SK-N-SH (cell line): ENCODE measurements around the gene KCNH8. TPM values are rescaled to one million over a fixed set of nuclear protein-coding genes. Genes with fewer than 3 reads are reported as not detected.
A peak's percentile ranks its signal among the peaks of the same experiment; 100 is the strongest.

Experiments
- CTCF ChIA-PET: fragments of 300-600, 350-600 bp; formaldehyde crosslinking; extraction: SDS; loops from one replicate; lab custom pipeline; 2021; lab: Yijun Ruan, JAX
- POLR2A ChIA-PET: fragments of 350-600 bp; sonication (Branson Sonifier 250); formaldehyde crosslinking; extraction: SDS; loops from one replicate; lab custom pipeline; 2020; ENCODE audit warnings: antibody characterized with exemption, inconsistent platforms; lab: Yijun Ruan, JAX
- DNase-seq: peaks from one replicate; pipeline ENCODE4 v3.0.0; 2012
- H2AFZ ChIP-seq: fragments of 200-600 bp; sonication (generic); 2 replicates; pipeline ENCODE4 v1.8.1; 2016; ENCODE audit warnings: antibody characterized with exemption, mild to moderate bottlenecking, low read depth
- H3F3A ChIP-seq: fragments of 200-600 bp; sonication (generic); replicated peaks from 2 replicates; pipeline ENCODE3; 2016; ENCODE audit warnings: antibody characterized with exemption, mild to moderate bottlenecking; ENCODE audit not compliant: insufficient read depth
- H3K27ac ChIP-seq, 2 experiments: fragments of 200-500 bp in 1 of 2; fragments of 200-600 bp in 1 of 2; sonication (Bioruptor generic) in 1 of 2; sonication (generic), shearing (Covaris generic) in 1 of 2; 2 replicates each; pipeline versions ENCODE4 v1.5.1 to v1.6.1; 2014 to 2016; ENCODE audit warnings: low read depth in 2 of 2, inconsistent platforms in 1 of 2, low read length in 1 of 2, mild to moderate bottlenecking in 1 of 2, mixed read lengths in 1 of 2
- H3K27me3 ChIP-seq: fragments of 200-600 bp; sonication (generic), shearing (Covaris generic); 2 replicates; pipeline ENCODE4 v1.6.1; 2016; ENCODE audit warnings: mixed run types; ENCODE audit not compliant: insufficient read depth
- H3K36me3 ChIP-seq, 2 experiments: fragments of 200-500 bp in 1 of 2; fragments of 200-600 bp in 1 of 2; sonication (Bioruptor generic) in 1 of 2; sonication (generic) in 1 of 2; replicated peaks in 1 of 2; 2 replicates each; pipeline versions ENCODE3 to v1.5.1; 2014 to 2016; ENCODE audit warnings: low read length in 1 of 2, mild to moderate bottlenecking in 1 of 2; ENCODE audit not compliant: insufficient read depth in 2 of 2, control insufficient read depth in 1 of 2
- H3K4me1 ChIP-seq, 2 experiments: fragments of 200-500 bp in 1 of 2; fragments of 200-600 bp in 1 of 2; sonication (Bioruptor generic) in 1 of 2; sonication (generic), shearing (Covaris generic) in 1 of 2; 2 replicates each; pipeline versions ENCODE4 v1.5.1 to v1.6.1; 2014 to 2016; ENCODE audit warnings: low read depth in 1 of 2, low read length in 1 of 2, mixed run types in 1 of 2; ENCODE audit not compliant: insufficient read depth in 2 of 2, control insufficient read depth in 1 of 2
- H3K4me2 ChIP-seq: fragments of 200-600 bp; sonication (generic), shearing (Covaris generic); 2 replicates; pipeline ENCODE4 v1.6.1; 2017; ENCODE audit warnings: mixed run types
- H3K4me3 ChIP-seq, 2 experiments: fragments of 200-500 bp in 1 of 2; fragments of 200-600 bp in 1 of 2; sonication (Bioruptor generic) in 1 of 2; sonication (generic), shearing (Covaris generic) in 1 of 2; 2 replicates each; pipeline versions ENCODE4 v1.5.1 to v1.8.1; 2014 to 2016; ENCODE audit warnings: low read depth in 2 of 2, inconsistent platforms in 1 of 2, low read length in 1 of 2, mild to moderate bottlenecking in 1 of 2, mixed read lengths in 1 of 2, moderate library complexity in 1 of 2
- H3K79me2 ChIP-seq: fragments of 200-600 bp; sonication (generic); 2 replicates; pipeline ENCODE4 v1.8.1; 2017; ENCODE audit warnings: mild to moderate bottlenecking; ENCODE audit not compliant: insufficient read depth
- H3K9ac ChIP-seq: fragments of 200-600 bp; sonication (generic); 2 replicates; pipeline ENCODE4 v1.6.1; 2017; ENCODE audit warnings: mixed run types
- H3K9me2 ChIP-seq: fragments of 200-600 bp; sonication (generic); 2 replicates; pipeline ENCODE4 v1.6.1; 2017; ENCODE audit warnings: mixed run types
- H3K9me3 ChIP-seq: fragments of 200-600 bp; sonication (generic); 2 replicates; pipeline ENCODE4 v1.6.1; 2017; ENCODE audit warnings: mixed run types, mild to moderate bottlenecking, moderate library complexity
- H4K20me1 ChIP-seq: fragments of 200-600 bp; sonication (generic); 2 replicates; pipeline ENCODE4 v1.6.1; 2017; ENCODE audit warnings: mild to moderate bottlenecking, mixed run types; ENCODE audit not compliant: insufficient read depth
- FOXJ3 ChIP-seq: sonication (generic); formaldehyde crosslinking; IDR thresholded peaks from 2 replicates; pipeline ENCODE4 v1.5.1; 2020; ENCODE audit warnings: mild to moderate bottlenecking, missing genetic modification reagents
- GABPA ChIP-seq: IDR thresholded peaks from 2 replicates; pipeline ENCODE4 v1.4.0; 2012; ENCODE audit warnings: low read depth, mild to moderate bottlenecking
- MXI1 ChIP-seq: IDR thresholded peaks from 2 replicates; pipeline ENCODE4 v1.6.1; 2012; ENCODE audit warnings: mild to moderate bottlenecking, low read depth, low read length, improper control_type of control experiment
- RAD21 ChIP-seq: IDR thresholded peaks from 2 replicates; pipeline ENCODE4 v1.6.1; 2012; ENCODE audit warnings: mild to moderate bottlenecking, low read length
- RFX5 ChIP-seq: IDR thresholded peaks from 2 replicates; pipeline ENCODE4 v1.6.1; 2012; ENCODE audit warnings: mild to moderate bottlenecking, improper control_type of control experiment, low read length
- SIN3A ChIP-seq: IDR thresholded peaks from 2 replicates; pipeline ENCODE4 v1.6.1; 2012; ENCODE audit warnings: low read depth, mild to moderate bottlenecking, low read length, moderate library complexity, borderline replicate concordance
- SMC3 ChIP-seq: IDR thresholded peaks from 2 replicates; pipeline ENCODE4 v1.6.1; 2012; ENCODE audit warnings: low read depth, low read length, improper control_type of control experiment
- TCF12 ChIP-seq: IDR thresholded peaks from 2 replicates; pipeline ENCODE4 v1.4.0; 2012
- YY1 ChIP-seq: IDR thresholded peaks from 2 replicates; pipeline ENCODE4 v1.4.0; 2012; ENCODE audit warnings: low read depth, mild to moderate bottlenecking
- WGBS: methylation state at CpG from one replicate; pipeline ENCODE4 v1.1.6; 2017; ENCODE audit warnings: low lambda C conversion rate; 5-methylcytosine and 5-hydroxymethylcytosine counted together
- polyA plus RNA-seq, 3 experiments: library from polyadenylated mRNA; depleted of rRNA; stranded (reverse); fragments of >200 nt; gene quantifications; 2 replicates each; pipeline ENCODE4 v1.2.3, GENCODE V29; 2012
- TF ChIP-seq, protein P1 (sequence below): IDR thresholded peaks from 2 replicates; pipeline ENCODE4 v1.4.0; 2012; ENCODE audit warnings: low read depth, borderline replicate concordance
- TF ChIP-seq, protein P2 (sequence below): fragments of 200-600 bp; sonication (generic); IDR thresholded peaks from 2 replicates; pipeline ENCODE4 v1.6.1; 2017; ENCODE audit warnings: antibody characterized with exemption, mild to moderate bottlenecking, moderate library complexity

Gene KCNH8
- polyA plus RNA-seq, 1 of the 3 experiments (the other 2 are of a cell fraction), result 0.05 TPM

DNA sequence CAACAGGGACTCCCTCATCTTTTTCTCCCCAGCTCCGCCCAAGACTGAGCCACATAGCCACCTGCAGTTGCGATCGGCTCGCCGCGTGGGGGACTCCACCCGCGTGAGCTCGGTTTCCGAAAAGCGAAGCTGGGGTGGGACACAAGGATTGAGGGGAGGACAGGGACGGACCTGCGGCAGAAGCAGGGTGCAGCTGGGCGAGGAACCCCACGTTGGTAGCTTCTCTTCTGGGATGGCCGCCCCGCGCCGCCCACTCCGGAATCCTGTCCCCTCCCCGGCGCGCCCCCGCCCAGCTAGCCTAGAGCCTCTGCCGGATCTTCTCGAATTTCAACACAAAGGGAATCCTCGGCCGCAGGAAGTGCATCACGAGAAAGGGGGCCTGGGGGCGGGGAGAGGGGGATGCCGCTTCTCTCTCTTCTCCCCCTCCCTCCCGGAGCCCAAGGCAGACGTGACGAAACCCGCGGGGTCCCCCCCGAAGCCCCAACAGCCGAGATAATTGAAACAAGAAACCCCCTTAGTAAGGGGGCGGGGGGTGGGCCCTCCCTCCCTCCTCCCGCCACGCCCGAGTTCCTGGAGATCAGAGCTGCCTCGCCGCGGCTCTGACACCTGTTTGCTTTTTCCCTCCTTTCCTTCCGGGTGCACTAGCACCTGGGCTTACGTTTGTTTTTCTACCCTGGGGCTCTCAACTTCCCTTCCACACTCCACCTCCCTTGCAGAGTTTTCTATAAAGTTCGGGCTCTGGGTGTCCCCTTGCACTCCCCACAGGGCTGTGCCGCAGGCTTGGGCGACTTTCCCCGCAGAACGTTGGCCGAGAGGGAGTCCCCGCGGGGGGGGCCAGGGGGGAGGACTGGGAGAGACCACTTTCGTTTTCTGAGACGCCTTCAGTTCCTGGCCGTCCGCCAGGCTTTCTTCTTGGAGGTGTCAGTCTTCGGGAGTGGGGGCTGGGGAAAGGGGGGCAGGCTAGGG is 1.3 kb upstream of the KCNH8 start:
- POLR2A ChIA-PET, result interaction anchor here (0.5 to 1.6 kb wide), 5 partner anchors 9 to 735 kb away, joined by 3 to 4 read pairs (median 3); no protein-coding TSS in a partner anchor
- Histone ChIP-seq H3F3A (no peaks in the 10 kb centered on the region), H3K36me3 (no peaks in the 10 kb centered on the region), H3K9me3 (no peaks in the 10 kb centered on the region), H2AFZ (peak overlapping the region; percentile 97), H3K4me1 (no peaks in the 10 kb centered on the region; a peak in 2 of 4 replicates), H4K20me1 (no peaks in the 10 kb centered on the region), H3K9me2 (no peaks in the 10 kb centered on the region), H3K27me3 (peaks cover 7% of the 10 kb centered on the region; the same call in 1 of the 2 replicates), H3K9ac (peak overlapping the region; percentile 57; the same call in 1 of the 2 replicates), H3K4me2 (peak overlapping the region; percentile 99), H3K4me3 (peak overlapping the region; percentile 79 to 88), H3K79me2 (no peaks in the 10 kb centered on the region), H3K27ac (peak overlapping the region in 1 of 2 experiments; percentile 89; a peak in 2 of 4 replicates)
- 2% methylated on average over 37 of the region's 60 CpGs for WGBS
- peak; percentile 69 for TF ChIP-seq GABPA
- 0 out of 2 replicates have a peak, but pooled peaks have one; percentile 41 for TF ChIP-seq FOXJ3 (CRISPR knock-in tag)
- TF ChIP-seq YY1, result no peak
- TF ChIP-seq, protein P1, sequence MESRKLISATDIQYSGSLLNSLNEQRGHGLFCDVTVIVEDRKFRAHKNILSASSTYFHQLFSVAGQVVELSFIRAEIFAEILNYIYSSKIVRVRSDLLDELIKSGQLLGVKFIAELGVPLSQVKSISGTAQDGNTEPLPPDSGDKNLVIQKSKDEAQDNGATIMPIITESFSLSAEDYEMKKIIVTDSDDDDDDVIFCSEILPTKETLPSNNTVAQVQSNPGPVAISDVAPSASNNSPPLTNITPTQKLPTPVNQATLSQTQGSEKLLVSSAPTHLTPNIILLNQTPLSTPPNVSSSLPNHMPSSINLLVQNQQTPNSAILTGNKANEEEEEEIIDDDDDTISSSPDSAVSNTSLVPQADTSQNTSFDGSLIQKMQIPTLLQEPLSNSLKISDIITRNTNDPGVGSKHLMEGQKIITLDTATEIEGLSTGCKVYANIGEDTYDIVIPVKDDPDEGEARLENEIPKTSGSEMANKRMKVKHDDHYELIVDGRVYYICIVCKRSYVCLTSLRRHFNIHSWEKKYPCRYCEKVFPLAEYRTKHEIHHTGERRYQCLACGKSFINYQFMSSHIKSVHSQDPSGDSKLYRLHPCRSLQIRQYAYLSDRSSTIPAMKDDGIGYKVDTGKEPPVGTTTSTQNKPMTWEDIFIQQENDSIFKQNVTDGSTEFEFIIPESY, result 0 out of 2 replicates have a peak, but pooled peaks have one; percentile 17
- 0 out of 2 replicates have a peak, but pooled peaks have one; percentile 11 for TF ChIP-seq RFX5
- TF ChIP-seq RAD21, result peak; percentile 25; the same call in 1 of the 2 replicates
- TF ChIP-seq TCF12, result no peak
- TF ChIP-seq MXI1, result peak; percentile 29
- TF ChIP-seq SIN3A, result no peak
- peak; percentile 19; the same call in 1 of the 2 replicates for TF ChIP-seq SMC3
- TF ChIP-seq, protein P2, sequence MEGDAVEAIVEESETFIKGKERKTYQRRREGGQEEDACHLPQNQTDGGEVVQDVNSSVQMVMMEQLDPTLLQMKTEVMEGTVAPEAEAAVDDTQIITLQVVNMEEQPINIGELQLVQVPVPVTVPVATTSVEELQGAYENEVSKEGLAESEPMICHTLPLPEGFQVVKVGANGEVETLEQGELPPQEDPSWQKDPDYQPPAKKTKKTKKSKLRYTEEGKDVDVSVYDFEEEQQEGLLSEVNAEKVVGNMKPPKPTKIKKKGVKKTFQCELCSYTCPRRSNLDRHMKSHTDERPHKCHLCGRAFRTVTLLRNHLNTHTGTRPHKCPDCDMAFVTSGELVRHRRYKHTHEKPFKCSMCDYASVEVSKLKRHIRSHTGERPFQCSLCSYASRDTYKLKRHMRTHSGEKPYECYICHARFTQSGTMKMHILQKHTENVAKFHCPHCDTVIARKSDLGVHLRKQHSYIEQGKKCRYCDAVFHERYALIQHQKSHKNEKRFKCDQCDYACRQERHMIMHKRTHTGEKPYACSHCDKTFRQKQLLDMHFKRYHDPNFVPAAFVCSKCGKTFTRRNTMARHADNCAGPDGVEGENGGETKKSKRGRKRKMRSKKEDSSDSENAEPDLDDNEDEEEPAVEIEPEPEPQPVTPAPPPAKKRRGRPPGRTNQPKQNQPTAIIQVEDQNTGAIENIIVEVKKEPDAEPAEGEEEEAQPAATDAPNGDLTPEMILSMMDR, result peak; percentile 52
- DNase-seq, result peak; percentile 92
- CTCF ChIA-PET, result interaction anchor here (0.7 to 2.3 kb wide), 7 partner anchors 70 to 397 kb away, joined by 3 to 11 read pairs (median 3); no protein-coding TSS in a partner anchor
